Right lobe of liver (tissue), 4 donors: ENCODE measurements around the gene PC.

Experiments
- POLR2A ChIP-seq: fragments of 450-650 bp; IDR thresholded peaks from one replicate; pipeline ENCODE4 v1.6.1; 2017; ENCODE audit warnings: antibody characterized with exemption, mild to moderate bottlenecking
- TF ChIP-seq, protein P1 (sequence below), 4 donors: fragments of 200-600 bp in 3 of 4; fragments of 450-650 bp in 1 of 4; IDR thresholded peaks; one replicate each; pipeline versions ENCODE4 v1.5.1 to v1.8.0; 2016 to 2022; ENCODE audit warnings: antibody characterized with exemption in 4 of 4, mild to moderate bottlenecking in 2 of 4
- donor health status: DM: no; HTN: no; CAD: no.
- donor health status: DM: no; HTN: no; CAD: no.
- donor health status: DM: no; HTN: yes; CAD: no.

DNA sequence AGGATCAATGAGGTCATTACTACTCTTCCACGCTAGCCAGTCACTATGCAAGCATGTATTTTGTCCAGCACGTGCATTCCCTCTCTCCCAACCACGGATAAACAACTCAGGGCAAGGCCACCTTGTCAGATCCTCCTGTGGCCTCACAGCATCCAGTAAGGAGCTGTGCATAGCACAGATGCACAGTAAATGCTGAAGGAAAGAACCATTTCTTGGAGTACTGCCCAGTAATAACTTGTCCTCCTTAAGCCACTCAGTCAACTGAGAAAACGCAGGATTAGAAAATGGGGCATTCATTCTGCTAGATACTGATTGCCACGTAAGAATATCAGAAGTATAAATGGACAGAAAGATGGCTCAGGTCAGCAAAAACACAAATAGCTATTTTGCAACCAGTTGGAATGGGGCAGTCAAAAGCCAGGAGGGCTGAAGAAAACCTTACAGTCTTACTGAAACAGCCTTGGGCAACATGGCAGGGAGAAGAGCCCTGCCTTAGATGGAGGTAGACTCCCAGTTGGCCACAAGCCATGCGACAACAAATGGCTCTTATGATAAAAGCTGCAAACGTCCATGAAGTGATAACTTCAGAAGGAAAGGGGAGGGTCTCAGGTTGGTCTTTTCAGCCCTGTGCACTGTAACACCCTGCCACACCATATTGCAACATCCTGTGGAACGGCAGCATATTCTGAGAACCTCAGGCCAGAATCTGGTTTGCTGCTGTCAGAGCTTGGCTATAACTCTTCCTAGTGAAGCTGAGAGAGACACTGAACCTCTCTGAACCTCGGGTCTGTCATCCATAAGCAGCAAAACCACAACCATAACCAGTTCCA, 23.0 kb downstream of the PC start:
- TF ChIP-seq, protein P1, sequence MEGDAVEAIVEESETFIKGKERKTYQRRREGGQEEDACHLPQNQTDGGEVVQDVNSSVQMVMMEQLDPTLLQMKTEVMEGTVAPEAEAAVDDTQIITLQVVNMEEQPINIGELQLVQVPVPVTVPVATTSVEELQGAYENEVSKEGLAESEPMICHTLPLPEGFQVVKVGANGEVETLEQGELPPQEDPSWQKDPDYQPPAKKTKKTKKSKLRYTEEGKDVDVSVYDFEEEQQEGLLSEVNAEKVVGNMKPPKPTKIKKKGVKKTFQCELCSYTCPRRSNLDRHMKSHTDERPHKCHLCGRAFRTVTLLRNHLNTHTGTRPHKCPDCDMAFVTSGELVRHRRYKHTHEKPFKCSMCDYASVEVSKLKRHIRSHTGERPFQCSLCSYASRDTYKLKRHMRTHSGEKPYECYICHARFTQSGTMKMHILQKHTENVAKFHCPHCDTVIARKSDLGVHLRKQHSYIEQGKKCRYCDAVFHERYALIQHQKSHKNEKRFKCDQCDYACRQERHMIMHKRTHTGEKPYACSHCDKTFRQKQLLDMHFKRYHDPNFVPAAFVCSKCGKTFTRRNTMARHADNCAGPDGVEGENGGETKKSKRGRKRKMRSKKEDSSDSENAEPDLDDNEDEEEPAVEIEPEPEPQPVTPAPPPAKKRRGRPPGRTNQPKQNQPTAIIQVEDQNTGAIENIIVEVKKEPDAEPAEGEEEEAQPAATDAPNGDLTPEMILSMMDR (IDR thresholded peaks at IDR 0.05) = no peak
- TF ChIP-seq POLR2A = no peak
